Chondrocyte (in vitro differentiated cells): ENCODE results near the gene HNRNPA2B1. TPM values are rescaled to one million over a fixed set of nuclear protein-coding genes. Genes with fewer than 3 reads are reported as not detected.
A peak's percentile ranks its signal among the peaks of the same experiment; 100 is the strongest.

Source experiments
- DNase-seq: peaks from one replicate; pipeline ENCODE4 v3.0.0; 2021; ENCODE audit warnings: mixed read lengths, low spot score
- H3K27ac Mint-ChIP-seq: one replicate; pipeline ENCODE4 v1.8.0; 2021; ENCODE audit warnings: mild to moderate bottlenecking, moderate library complexity, mixed read lengths; ENCODE audit not compliant: unreplicated experiment
- H3K27me3 Mint-ChIP-seq: 2 replicates; pipeline ENCODE4 v1.8.0; 2021; ENCODE audit warnings: low read depth, mixed read lengths
- H3K36me3 Mint-ChIP-seq: 2 replicates; pipeline ENCODE4 v1.8.0; 2021; ENCODE audit warnings: low read depth, mixed read lengths
- H3K4me1 Mint-ChIP-seq: 2 replicates; pipeline ENCODE4 v1.8.0; 2021; ENCODE audit warnings: low read depth, mild to moderate bottlenecking, mixed read lengths
- H3K4me3 Mint-ChIP-seq: one replicate; pipeline ENCODE4 v1.8.0; 2021; ENCODE audit warnings: mild to moderate bottlenecking, moderate library complexity, mixed read lengths; ENCODE audit not compliant: unreplicated experiment
- H3K9me3 Mint-ChIP-seq: 2 replicates; pipeline ENCODE4 v1.8.0; 2021; ENCODE audit warnings: low read depth, mixed read lengths
- CTCF ChIP-seq: fragments of 200-600 bp; sonication (generic); IDR thresholded peaks from 2 replicates; pipeline ENCODE4 v1.5.0; 2021; ENCODE audit warnings: antibody characterized with exemption, mild to moderate bottlenecking, moderate library complexity
- total RNA-seq: library from RNA; stranded (reverse); gene quantifications from 3 replicates; pipeline ENCODE4 v1.2.1, GENCODE V29; 2021

The HNRNPA2B1 gene
- total RNA-seq, 1 donor from 2014 or later, result 313 TPM

- Mint-ChIP-seq H3K27me3 (no peaks in the 10 kb centered on the region), H3K9me3 (no peaks in the 10 kb centered on the region), H3K27ac (peak within 1 kb of the TSS; percentile 100), H3K36me3 (peaks cover 34% of the 10 kb centered on the region), H3K4me3 (peak within 1 kb of the TSS; percentile 99), H3K4me1 (peaks cover 48% of the 10 kb centered on the region)
- peak; percentile 96 for DNase-seq
- TF ChIP-seq CTCF, result no peak
Observed at GRCh38 chr7:26201247-26202018, 887 bp upstream of the HNRNPA2B1 start, which contains the start of gene CBX3. TSS of gene CBX3 (plus strand) at chr7:26201745. CDS start at chr7:26202999, 1,254 bp downstream.

- H3K4me3 Mint-ChIP-seq, result peak overlapping the region; percentile 99
- peak overlapping the region; percentile 100 for H3K27ac Mint-ChIP-seq
- no peaks in the 10 kb centered on the region for H3K9me3 Mint-ChIP-seq
- H3K27me3 Mint-ChIP-seq, result no peaks in the 10 kb centered on the region
- H3K4me1 Mint-ChIP-seq, result peaks cover 50% of the 10 kb centered on the region
- H3K36me3 Mint-ChIP-seq, result peaks cover 43% of the 10 kb centered on the region
- no peak for DNase-seq
- no peak for TF ChIP-seq CTCF
Observed at GRCh38 chr7:26200038-26200443, 505 bp downstream of the HNRNPA2B1 start.

GRCh38 chr7:26199301-26200037, 1.1 kb downstream of the HNRNPA2B1 start:
- Mint-ChIP-seq H3K27me3 (no peaks in the 10 kb centered on the region), H3K9me3 (no peaks in the 10 kb centered on the region), H3K4me3 (peak overlapping the region; percentile 99), H3K36me3 (peaks cover 44% of the 10 kb centered on the region), H3K4me1 (peaks cover 47% of the 10 kb centered on the region), H3K27ac (peak overlapping the region; percentile 100)
- DNase-seq, result no peak
- TF ChIP-seq CTCF, result no peak

- H3K4me3 Mint-ChIP-seq, result peak overlapping the region; percentile 99
- peaks cover 51% of the 10 kb centered on the region for H3K36me3 Mint-ChIP-seq
- no peaks in the 10 kb centered on the region for H3K27me3 Mint-ChIP-seq
- peak overlapping the region; percentile 100 for H3K27ac Mint-ChIP-seq
- DNase-seq, result no peak
- peaks cover 47% of the 10 kb centered on the region for H3K4me1 Mint-ChIP-seq
- TF ChIP-seq CTCF, result no peak
- no peaks in the 10 kb centered on the region for H3K9me3 Mint-ChIP-seq
Observed at GRCh38 chr7:26198781-26199169, 1.8 kb downstream of the HNRNPA2B1 start.

- no peak for DNase-seq
- Mint-ChIP-seq H3K27me3 (no peaks in the 10 kb centered on the region), H3K27ac (peak overlapping the region; percentile 100), H3K9me3 (no peaks in the 10 kb centered on the region), H3K4me3 (peak overlapping the region; percentile 99), H3K36me3 (peaks cover 56% of the 10 kb centered on the region), H3K4me1 (peaks cover 47% of the 10 kb centered on the region)
- TF ChIP-seq CTCF, result peak; percentile 97
Observed at GRCh38 chr7:26198133-26198780, 2.3 kb downstream of the HNRNPA2B1 start.
